Measurements from ENCODE around the gene NR4A1. TPM values are rescaled to one million over a fixed set of nuclear protein-coding genes. Genes with fewer than 3 reads are reported as not detected.
A peak's percentile ranks its signal among the peaks of the same experiment; 100 is the strongest.

Gene NR4A1
- total RNA-seq, 1 donor from 2014 or later = 51.0 TPM

DNA sequence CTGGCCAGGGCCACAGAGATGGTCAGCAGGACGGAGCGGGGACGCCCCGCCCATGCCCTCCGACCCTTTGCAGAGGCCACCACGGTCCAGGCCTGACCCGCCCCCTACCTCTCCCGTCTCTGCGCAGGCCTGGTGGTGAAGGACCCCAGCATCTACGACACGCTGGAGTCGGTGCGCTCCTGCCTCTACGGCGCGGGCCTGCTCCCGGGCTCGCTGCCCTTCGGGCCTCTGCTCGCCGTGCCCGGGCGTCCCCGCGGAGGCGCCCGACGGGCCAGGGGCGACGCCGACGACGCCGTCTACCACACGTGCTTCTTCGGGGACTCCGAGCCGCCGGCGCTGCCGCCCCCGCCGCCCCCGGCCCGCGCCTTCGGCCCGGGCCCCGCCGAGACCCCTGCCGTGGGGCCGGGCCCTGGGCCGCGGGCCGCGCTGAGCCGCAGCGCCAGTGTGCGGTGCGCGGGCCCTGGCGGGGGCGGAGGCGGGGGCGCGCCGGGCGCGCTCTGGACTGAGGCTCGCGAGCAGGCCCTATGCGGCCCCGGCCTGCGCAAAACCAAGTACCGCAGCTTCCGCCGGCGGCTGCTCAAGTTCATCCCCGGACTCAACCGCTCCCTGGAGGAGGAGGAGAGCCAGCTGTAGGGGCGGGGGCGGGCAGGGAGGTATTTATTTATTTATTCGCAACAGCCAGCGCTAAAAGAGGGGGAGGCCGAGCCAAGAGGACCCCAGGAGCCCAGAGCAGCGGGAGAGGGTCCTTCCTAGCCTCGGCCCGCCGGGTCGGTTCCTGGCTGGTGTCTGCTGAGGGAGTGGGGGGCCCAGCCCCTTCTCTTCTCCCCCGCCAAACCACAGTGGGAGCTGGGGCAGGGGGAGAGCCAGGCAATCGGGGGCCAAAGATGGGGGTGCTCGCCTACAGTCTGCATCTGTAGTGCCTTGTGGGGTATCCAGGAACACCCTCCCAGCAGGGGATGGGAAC lies 36.4 kb upstream of the NR4A1 start:
- no peak for DNase-seq (ENCODE audit: low read depth, low spot score)
- H3K27ac Mint-ChIP-seq (ENCODE audit: unreplicated experiment) = no peak overlapping the region
- H3K4me1 Mint-ChIP-seq = peaks cover 33% of the 10 kb centered on the region
- H3K27me3 Mint-ChIP-seq (ENCODE audit: low read depth) = peaks cover 26% of the 10 kb centered on the region
- no peak for TF ChIP-seq CTCF (conservative IDR thresholded peaks at IDR 0.05)
- H3K36me3 Mint-ChIP-seq (ENCODE audit: low read depth) = peaks cover 17% of the 10 kb centered on the region
- no peaks in the 10 kb centered on the region for H3K9me3 Mint-ChIP-seq
- H3K4me3 Mint-ChIP-seq = no peak overlapping the region

DNA sequence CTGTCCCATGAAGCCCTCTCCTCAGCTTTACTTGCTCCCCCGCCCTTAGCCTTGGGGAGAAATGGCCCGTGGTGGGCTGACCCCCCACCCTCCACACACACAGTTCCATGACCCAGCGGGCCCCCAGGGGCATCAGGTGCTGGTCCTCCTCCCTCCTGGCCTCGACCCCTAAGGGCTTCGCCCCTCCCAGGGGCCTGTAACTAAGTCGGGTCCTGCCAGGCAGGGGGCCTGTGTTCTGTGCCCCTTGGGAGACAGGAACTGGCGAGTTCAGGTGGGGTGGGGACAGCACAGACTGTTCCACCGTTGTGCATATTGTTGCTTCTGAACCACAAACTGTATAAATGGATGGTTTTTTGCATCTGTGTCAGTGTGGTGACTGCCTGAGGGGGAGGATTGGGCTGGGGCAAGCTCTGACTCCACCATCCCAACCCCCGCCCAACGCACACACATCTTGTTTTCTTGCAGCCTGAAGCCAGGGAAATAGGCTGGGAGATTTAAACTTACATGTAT lies 35.7 kb upstream of the NR4A1 start:
- H3K27ac Mint-ChIP-seq (ENCODE audit: unreplicated experiment) = no peak overlapping the region
- peaks cover 30% of the 10 kb centered on the region for H3K27me3 Mint-ChIP-seq (ENCODE audit: low read depth)
- peaks cover 15% of the 10 kb centered on the region for H3K36me3 Mint-ChIP-seq (ENCODE audit: low read depth)
- no peaks in the 10 kb centered on the region for H3K9me3 Mint-ChIP-seq
- H3K4me1 Mint-ChIP-seq = peaks cover 35% of the 10 kb centered on the region
- DNase-seq (ENCODE audit: low read depth, low spot score) = no peak
- peak overlapping the region; percentile 57 for H3K4me3 Mint-ChIP-seq
- TF ChIP-seq CTCF (conservative IDR thresholded peaks at IDR 0.05) = no peak

GRCh38 chr12:52018433-52019112 lies 32.7 kb upstream of the NR4A1 start:
- no peaks in the 10 kb centered on the region for H3K9me3 Mint-ChIP-seq
- peaks cover 47% of the 10 kb centered on the region for H3K27me3 Mint-ChIP-seq (ENCODE audit: low read depth)
- H3K36me3 Mint-ChIP-seq (ENCODE audit: low read depth) = peaks cover 7% of the 10 kb centered on the region
- TF ChIP-seq CTCF (conservative IDR thresholded peaks at IDR 0.05) = no peak
- H3K27ac Mint-ChIP-seq (ENCODE audit: unreplicated experiment) = no peak overlapping the region
- no peak for DNase-seq (ENCODE audit: low read depth, low spot score)
- no peak overlapping the region for H3K4me3 Mint-ChIP-seq
- H3K4me1 Mint-ChIP-seq = peaks cover 28% of the 10 kb centered on the region

GRCh38 chr12:52019113-52019770 lies 32.0 kb upstream of the NR4A1 start:
- Mint-ChIP-seq H3K27ac (ENCODE audit: unreplicated experiment) (no peak overlapping the region), H3K4me3 (no peak overlapping the region)

More at GRCh38 chr12:52019113-52019770, 32.0 kb upstream of the NR4A1 start:
- Mint-ChIP-seq H3K4me1 (peaks cover 27% of the 10 kb centered on the region), H3K9me3 (no peaks in the 10 kb centered on the region), H3K36me3 (ENCODE audit: low read depth) (peaks cover 3% of the 10 kb centered on the region), H3K27me3 (ENCODE audit: low read depth) (peaks cover 46% of the 10 kb centered on the region)
- TF ChIP-seq CTCF (conservative IDR thresholded peaks at IDR 0.05) = no peak
- DNase-seq (ENCODE audit: low read depth, low spot score) = no peak

Data from neural crest cell (in vitro differentiated cells).